A549 (cell line): ENCODE measurements around the gene DHDDS. TPM values are rescaled to one million over a fixed set of nuclear protein-coding genes. Genes with fewer than 3 reads are reported as not detected.

Source experiments
- ATAC-seq, 2 experiments: fragments of 200-7000 bp in 1 of 2; fragments of >200 bp in 1 of 2; cut with Nextera tagmentation in 1 of 2; cut with Tn5 transposase in 1 of 2; 3 replicates each; pipeline versions ENCODE4 v1.8.0 to v1.9.1; 2018 to 2020; ENCODE audit warnings: mild to moderate bottlenecking in 1 of 2, moderate library complexity in 1 of 2
- CTCF ChIA-PET: fragments of 300-600 bp; sonication (Branson Sonifier 250); formaldehyde crosslinking; extraction: SDS; loops from one replicate; lab custom pipeline; 2021; ENCODE audit warnings: antibody characterized with exemption, inconsistent platforms; lab: Yijun Ruan, JAX
- POLR2A ChIA-PET: fragments of 350-600 bp; formaldehyde crosslinking; extraction: SDS; loops from one replicate; lab custom pipeline; 2021; ENCODE audit warnings: antibody characterized with exemption, inconsistent platforms; lab: Yijun Ruan, JAX
- DNase-seq, 2 experiments: peaks; one replicate each; pipeline versions ENCODE4 v3.0.0 to v3.0.0-alpha.2; 2011 to 2016; ENCODE audit warnings: low read depth in 1 of 2, low spot score in 1 of 2
- FAIRE-seq: peaks from 2 replicates; lab custom pipeline; 2011; peaks lifted over from hg19 to GRCh38; lab: Jason Lieb, UNC
- H3K27ac ChIP-seq, 2 experiments: fragments of >200 bp; sonication (Bioruptor Twin); formaldehyde crosslinking; 3 replicates each; pipeline ENCODE4 v1.5.1; 2016 to 2017
- H3K4me1 ChIP-seq: fragments of >200 bp; sonication (Bioruptor Twin); formaldehyde crosslinking; 3 replicates; pipeline ENCODE4 v1.6.1; 2016
- H3K4me2 ChIP-seq: fragments of >200 bp; sonication (Bioruptor Twin); formaldehyde crosslinking; 3 replicates; pipeline ENCODE4 v1.6.1; 2016
- H3K4me3 ChIP-seq: fragments of >200 bp; sonication (Bioruptor Twin); formaldehyde crosslinking; 3 replicates; pipeline ENCODE4 v1.5.1; 2016
- H3K9me3 ChIP-seq: fragments of >200 bp; sonication (Bioruptor Twin); formaldehyde crosslinking; 3 replicates; pipeline ENCODE4 v1.6.1; 2016
- ATOH8 ChIP-seq: fragments of 250-450 bp; sonication (Bioruptor Pico); IDR thresholded peaks from 2 replicates; pipeline ENCODE4 v1.5.0; 2020; ENCODE audit warnings: low read depth, mild to moderate bottlenecking, moderate library complexity
- BCL3 ChIP-seq: fragments of >200 bp; sonication (Bioruptor Twin); formaldehyde crosslinking; IDR thresholded peaks from 3 replicates; pipeline ENCODE4 v1.6.1; 2016
- E2F6 ChIP-seq: IDR thresholded peaks from 2 replicates; pipeline ENCODE4 v1.6.1; 2012; ENCODE audit warnings: low read depth, borderline replicate concordance
- ESRRA ChIP-seq: fragments of 150-350 bp; IDR thresholded peaks from 2 replicates; pipeline ENCODE4 v1.6.1; 2014; ENCODE audit warnings: mild to moderate bottlenecking, low read length, borderline replicate concordance
- FOSB ChIP-seq: fragments of 250-450 bp; sonication (Bioruptor Pico); IDR thresholded peaks from 2 replicates; pipeline ENCODE4 v1.5.0; 2020; ENCODE audit warnings: mild to moderate bottlenecking, moderate library complexity
- HES2 ChIP-seq: fragments of >200 bp; sonication (Bioruptor Twin); formaldehyde crosslinking; IDR thresholded peaks from 2 replicates; pipeline ENCODE4 v1.6.1; 2016
- HMGXB4 ChIP-seq: fragments of 250-450 bp; sonication (Bioruptor Pico); IDR thresholded peaks from 2 replicates; pipeline ENCODE4 v1.5.0; 2021; ENCODE audit warnings: mild to moderate bottlenecking, moderate library complexity, borderline replicate concordance
- JUNB ChIP-seq: fragments of >200 bp; sonication (Bioruptor Twin); formaldehyde crosslinking; IDR thresholded peaks from 2 replicates; pipeline ENCODE4 v1.6.1; 2016
- MAX ChIP-seq: IDR thresholded peaks from 2 replicates; pipeline ENCODE4 v1.6.1; 2012
- PBX3 ChIP-seq: IDR thresholded peaks from 2 replicates; pipeline ENCODE4 v1.6.1; 2012
- REST ChIP-seq: fragments of 200-600 bp; sonication (generic); IDR thresholded peaks from 2 replicates; pipeline ENCODE4 v1.6.1; 2016; ENCODE audit warnings: antibody characterized with exemption, mild to moderate bottlenecking, moderate library complexity
- TFCP2L1 ChIP-seq: fragments of 250-450 bp; sonication (Bioruptor Pico); IDR thresholded peaks from 2 replicates; pipeline ENCODE4 v1.5.0; 2021; ENCODE audit warnings: mild to moderate bottlenecking
- ZSCAN20 ChIP-seq: fragments of 250-450 bp; sonication (Bioruptor Pico); IDR thresholded peaks from 2 replicates; pipeline ENCODE4 v1.8.0; 2022; ENCODE audit warnings: mild to moderate bottlenecking, moderate library complexity
- WGBS: methylation state at CpG from one replicate; pipeline ENCODE4 v1.1.6; 2017; ENCODE audit errors: missing lambda C conversion rate; 5-methylcytosine and 5-hydroxymethylcytosine counted together
- polyA plus RNA-seq, 4 experiments: library from polyadenylated mRNA; depleted of rRNA in 3 of 4; stranded (reverse); fragments of >200 nt; fragmentation: RNase III in 1 of 4; extraction: RNeasy Plus Mini Kit Qiagen cat#74134 plus additional on column Dnase treatment in 1 of 4; gene quantifications; 2 replicates in 3 of 4; 3 replicates in 1 of 4; pipeline ENCODE4 v1.2.3, GENCODE V29; 2011 to 2017

Gene DHDDS
- polyA plus RNA-seq, 2 of the 4 experiments (the other 2 are of a cell fraction): 26.0 to 27.3 TPM

- ChIA-PET CTCF (interaction anchor here (0.6 to 2.4 kb wide), 3 partner anchors 34 to 369 kb away, joined by 3 to 8 read pairs (median 5); partner anchors contain the start of gene DHDDS), POLR2A (interaction anchor here (4.4 kb wide), 1 partner anchor 37 kb away, joined by 18 read pairs; the partner anchor contains the start of gene DHDDS)
- Histone ChIP-seq H3K9me3 (no peaks in the 10 kb centered on the region), H3K4me2 (no peak overlapping the region), H3K27ac (no peak overlapping the region), H3K4me3 (no peak overlapping the region), H3K4me1 (peaks cover 17% of the 10 kb centered on the region; the same call in 2 of the 3 replicates)
- 98% methylated on average over 5 of the region's 5 CpGs for WGBS
- DNase-seq (no peak), FAIRE-seq (no peak), ATAC-seq (no peak)
- TF ChIP-seq REST: no peak
- TF ChIP-seq TFCP2L1 (CRISPR knock-in tag): no peak
- TF ChIP-seq HES2: no peak
Observed at GRCh38 chr1:26469558-26469957, 37.4 kb downstream of the DHDDS start.

GRCh38 chr1:26470878-26471497 is 38.9 kb downstream of the DHDDS start:
- H3K9me3 ChIP-seq: no peaks in the 10 kb centered on the region
- peak overlapping the region; percentile 83 for H3K4me3 ChIP-seq
- peak overlapping the region; percentile 98 to 100; a peak in 4 of 6 replicates for H3K27ac ChIP-seq
- POLR2A ChIA-PET: interaction anchor here (0.6 to 4.4 kb wide), 3 partner anchors 29 to 54 kb away, joined by 3 to 18 read pairs (median 3); partner anchors contain the start of gene DHDDS
- FAIRE-seq (no peak), ATAC-seq (no peak), DNase-seq (no peak)
- TF ChIP-seq FOSB (CRISPR knock-in tag): no peak
- TF ChIP-seq JUNB: no peak
- no peak for TF ChIP-seq ZSCAN20
- TF ChIP-seq ESRRA: no peak
- no peak for TF ChIP-seq ATOH8
- H3K4me1 ChIP-seq: peaks cover 20% of the 10 kb centered on the region; the same call in 2 of the 3 replicates
- CTCF ChIA-PET: interaction anchor here (0.5 to 2.9 kb wide), 12 partner anchors 10 to 358 kb away, joined by 3 to 14 read pairs (median 4); partner anchors contain the start of gene DHDDS
- peak overlapping the region; percentile 100 for H3K4me2 ChIP-seq
- 63% methylated on average over 13 of the region's 14 CpGs for WGBS

- H3K4me1 ChIP-seq: peaks cover 20% of the 10 kb centered on the region; the same call in 2 of the 3 replicates
- DNase-seq (peak; percentile 18 to 76), ATAC-seq (peak; percentile 68 to 74), FAIRE-seq (no peak)
- WGBS: 1% methylated on average over 13 of the region's 52 CpGs
- H3K27ac ChIP-seq: peak overlapping the region; percentile 98 to 100
- ChIA-PET POLR2A (interaction anchor here (0.6 to 4.4 kb wide), 6 partner anchors 28 to 316 kb away, joined by 3 to 18 read pairs (median 3); partner anchors contain the start of genes DHDDS and PIGV), CTCF (interaction anchor here (0.5 to 2.9 kb wide), 8 partner anchors 10 to 590 kb away, joined by 3 to 14 read pairs (median 6); partner anchors contain the start of gene DHDDS)
- TF ChIP-seq E2F6 (peak; percentile 73; the same call in 1 of the 2 replicates), MAX (peak; percentile 44; the same call in 1 of the 2 replicates), BCL3 (0 out of 3 replicates have a peak, but pooled peaks have one; percentile 14), HMGXB4 (no peak), REST (peak; percentile 84), PBX3 (peak; percentile 64)
- H3K4me3 ChIP-seq: peak overlapping the region; percentile 83
- H3K9me3 ChIP-seq: no peaks in the 10 kb centered on the region
- H3K4me2 ChIP-seq: peak overlapping the region; percentile 100
Observed at GRCh38 chr1:26471498-26472319, 39.6 kb downstream of the DHDDS start.
